WERI-Rb-1 (cell line): ENCODE results near the gene CDA.

Experiments used
- DNase-seq: peaks from one replicate; pipeline ENCODE4 v3.0.0-alpha.2; 2020
- H3K27ac ChIP-seq: fragments of 250-450 bp; sonication (Bioruptor Pico); 2 replicates; pipeline ENCODE4 v1.5.1; 2020; ENCODE audit warnings: mild to moderate bottlenecking, moderate library complexity
- H3K27me3 ChIP-seq: fragments of 250-450 bp; sonication (Bioruptor Pico); 2 replicates; pipeline ENCODE4 v1.5.1; 2021; ENCODE audit warnings: mild to moderate bottlenecking, low read depth, moderate library complexity; ENCODE audit not compliant: insufficient read depth, severe bottlenecking
- H3K36me3 ChIP-seq: fragments of 250-450 bp; sonication (Bioruptor Pico); 2 replicates; pipeline ENCODE4 v1.5.1; 2020; ENCODE audit warnings: mild to moderate bottlenecking, moderate library complexity
- H3K4me3 ChIP-seq: 2 replicates; pipeline ENCODE4 v1.5.1; 2011; ENCODE audit warnings: low read depth, mild to moderate bottlenecking, control low read depth, low read length
- H3K9me3 ChIP-seq: fragments of 250-450 bp; sonication (Bioruptor Pico); 2 replicates; pipeline ENCODE4 v1.5.1; 2021; ENCODE audit warnings: mild to moderate bottlenecking, moderate library complexity; ENCODE audit not compliant: severe bottlenecking
- CTCF ChIP-seq: IDR thresholded peaks from 2 replicates; pipeline ENCODE4 v1.5.1; 2011; ENCODE audit warnings: low read depth, mild to moderate bottlenecking, control low read depth, inconsistent platforms, low read length

CDA gene

GRCh38 chr1:20575541-20576336 lies 13.2 kb upstream of the CDA start:
- no peak for DNase-seq
- H3K4me3 ChIP-seq, result no peak overlapping the region
- TF ChIP-seq CTCF, result no peak
- no peaks in the 10 kb centered on the region for H3K36me3 ChIP-seq
- H3K27ac ChIP-seq, result no peak overlapping the region
- H3K27me3 ChIP-seq, result peaks cover 8% of the 10 kb centered on the region
- no peaks in the 10 kb centered on the region for H3K9me3 ChIP-seq

DNA sequence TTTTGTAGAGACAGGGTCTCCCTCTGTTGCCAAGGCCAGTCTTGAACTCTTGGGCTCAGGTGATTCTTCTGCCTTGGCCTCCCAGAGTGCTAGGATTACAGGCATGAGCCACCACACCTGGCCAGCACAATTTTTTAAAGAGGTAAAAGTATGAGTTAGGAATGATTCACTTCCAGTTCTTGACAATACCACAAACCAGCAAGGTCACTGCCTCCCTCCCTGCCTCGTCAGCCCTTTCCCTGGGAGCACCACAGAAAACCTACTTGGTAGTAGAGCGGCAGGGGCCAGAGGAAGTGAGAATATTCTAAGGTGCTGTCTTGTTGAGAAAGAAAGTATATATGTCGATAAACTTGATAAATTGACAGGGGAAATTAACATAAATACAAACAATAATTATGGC lies 10.8 kb upstream of the CDA start:
- no peak overlapping the region for H3K4me3 ChIP-seq
- TF ChIP-seq CTCF, result no peak
- DNase-seq, result no peak
- no peak overlapping the region for H3K27ac ChIP-seq
- no peaks in the 10 kb centered on the region for H3K36me3 ChIP-seq
- H3K9me3 ChIP-seq, result no peaks in the 10 kb centered on the region
- H3K27me3 ChIP-seq, result peaks cover 5% of the 10 kb centered on the region

GRCh38 chr1:20578721-20579395 lies 10.0 kb upstream of the CDA start:
- H3K4me3 ChIP-seq, result no peak overlapping the region
- no peaks in the 10 kb centered on the region for H3K9me3 ChIP-seq
- H3K36me3 ChIP-seq, result no peaks in the 10 kb centered on the region
- no peak for TF ChIP-seq CTCF
- no peak overlapping the region for H3K27ac ChIP-seq
- DNase-seq, result no peak
- no peaks in the 10 kb centered on the region for H3K27me3 ChIP-seq

DNA sequence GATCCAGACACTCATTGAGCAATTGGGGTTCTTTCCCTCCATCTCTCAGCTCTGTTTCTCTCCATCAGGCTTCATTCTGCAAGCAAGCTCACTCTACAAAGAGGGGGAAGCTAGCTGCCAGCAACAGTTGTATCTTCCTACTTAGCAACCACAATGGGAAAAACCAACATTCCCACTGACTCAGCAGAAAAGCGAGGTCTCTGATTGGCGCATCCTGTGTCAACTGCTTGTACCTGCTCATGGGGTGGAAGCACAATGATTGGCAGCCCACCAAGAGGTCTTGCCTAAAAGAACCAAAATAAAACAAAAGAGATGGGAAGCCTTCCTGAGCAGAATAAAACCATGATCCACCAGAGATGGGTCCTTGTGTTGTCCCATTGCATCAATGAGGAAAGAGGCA lies 4.0 kb upstream of the CDA start:
- H3K4me3 ChIP-seq, result no peak overlapping the region

GRCh38 chr1:20586953-20587660 lies 1.8 kb upstream of the CDA start:
- no peak for TF ChIP-seq CTCF
- H3K9me3 ChIP-seq, result no peaks in the 10 kb centered on the region
- no peaks in the 10 kb centered on the region for H3K36me3 ChIP-seq
- H3K27me3 ChIP-seq, result no peaks in the 10 kb centered on the region
- H3K4me3 ChIP-seq, result no peak overlapping the region
- DNase-seq, result no peak
- no peak overlapping the region for H3K27ac ChIP-seq

More for the DNA sequence above, 4.0 kb upstream of the CDA start:
- no peak for DNase-seq
- Histone ChIP-seq H3K27me3 (no peaks in the 10 kb centered on the region), H3K9me3 (no peaks in the 10 kb centered on the region), H3K27ac (no peak overlapping the region), H3K36me3 (no peaks in the 10 kb centered on the region)
- no peak for TF ChIP-seq CTCF
